Bronchial epithelial cell (primary cell): ENCODE data around the gene LSM4. TPM values are rescaled to one million over a fixed set of nuclear protein-coding genes. Genes with fewer than 3 reads are reported as not detected.
"Not testable (repeated sequence)": the region's sequence is repeated elsewhere in the genome, so short reads cannot be mapped to it uniquely, and the experiment has no call there.

Experiments used
- DNase-seq: peaks from one replicate; pipeline ENCODE4 v3.0.0-alpha.2; 2010; ENCODE audit warnings: low read depth
- FAIRE-seq: peaks from 2 replicates; lab custom pipeline; 2011; peaks lifted over from hg19 to GRCh38; lab: Jason Lieb, UNC
- H3K27me3 ChIP-seq: 2 replicates; pipeline ENCODE4 v1.5.1; 2011; ENCODE audit warnings: low read length; ENCODE audit not compliant: control insufficient read depth, insufficient read depth
- H3K36me3 ChIP-seq: 2 replicates; pipeline ENCODE4 v1.5.1; 2011; ENCODE audit warnings: low read length; ENCODE audit not compliant: control insufficient read depth, insufficient read depth
- H3K4me3 ChIP-seq: 2 replicates; pipeline ENCODE4 v1.5.1; 2011; ENCODE audit warnings: mild to moderate bottlenecking, low read depth, low read length, control low read depth
- CTCF ChIP-seq: IDR thresholded peaks from 2 replicates; pipeline ENCODE4 v1.5.1; 2011; ENCODE audit warnings: mild to moderate bottlenecking, moderate library complexity, low read length, control low read depth, inconsistent platforms; ENCODE audit not compliant: insufficient read depth, severe bottlenecking
- total RNA-seq: library from RNA; depleted of rRNA; stranded (reverse); fragments of >200 nt; gene quantifications from 2 replicates; pipeline ENCODE4 v1.2.1, GENCODE V29; 2014

LSM4 gene
- total RNA-seq, 1 donor from 2014 or later, result 208 TPM

DNA sequence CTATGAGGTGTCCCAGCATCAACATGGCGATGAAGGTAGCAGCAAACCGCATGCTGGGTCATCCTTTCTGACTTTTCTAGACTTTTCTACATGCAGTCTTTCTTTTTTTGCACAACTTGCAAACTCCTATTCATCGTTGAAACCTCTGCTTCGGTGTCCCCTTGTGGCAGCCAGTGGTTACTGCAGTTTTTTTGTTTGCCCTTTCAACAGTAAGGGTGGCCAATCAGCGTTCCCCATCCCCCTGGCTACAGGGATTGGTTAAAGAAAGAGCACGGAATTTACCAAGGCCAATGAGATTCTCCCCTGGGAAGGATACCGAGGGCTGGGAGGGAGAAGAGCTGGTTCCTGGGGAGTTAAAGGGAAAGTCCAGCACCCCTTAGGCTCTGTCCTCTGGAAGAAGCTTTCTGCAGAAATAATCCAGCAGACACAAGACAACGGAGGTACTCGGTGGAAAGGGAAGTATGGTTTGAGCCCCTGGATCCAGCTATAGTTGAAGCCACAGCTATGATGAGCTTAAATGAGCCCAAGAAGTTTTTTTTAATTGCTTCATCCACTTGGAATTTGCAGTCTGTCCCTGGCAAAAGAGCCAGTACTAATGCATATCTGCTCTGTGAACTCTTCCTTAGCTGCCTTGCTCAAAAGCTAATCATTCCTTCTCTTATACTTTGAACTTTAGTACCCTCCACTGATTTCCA lies 5.6 kb upstream of the LSM4 start:
- H3K4me3 ChIP-seq, result no peak overlapping the region
- DNase-seq (peak; percentile 96), FAIRE-seq (peak; percentile 32)
- peak; percentile 84 for TF ChIP-seq CTCF
- H3K27me3 ChIP-seq, result no peaks in the 10 kb centered on the region
- no peaks in the 10 kb centered on the region for H3K36me3 ChIP-seq

DNA sequence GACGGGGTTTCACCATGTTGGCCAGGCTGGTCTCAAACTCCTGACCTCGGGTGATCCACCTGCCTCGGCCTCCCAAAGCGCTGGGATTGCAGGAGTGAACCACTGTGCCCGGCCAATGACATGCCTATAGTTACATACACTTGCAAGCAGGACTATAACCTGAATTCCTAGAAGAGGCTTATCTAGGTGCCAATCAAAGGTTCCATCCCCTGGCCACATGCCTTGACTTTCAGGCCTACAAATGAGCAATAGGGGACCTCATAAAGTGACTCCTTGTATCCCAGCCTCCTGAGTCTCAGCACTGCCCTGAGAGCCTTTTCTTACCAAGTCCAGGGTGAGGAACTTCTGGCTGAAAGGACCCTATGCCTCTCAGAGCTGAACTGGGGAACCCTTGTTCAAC lies 3.9 kb upstream of the LSM4 start:
- Histone ChIP-seq H3K36me3 (no peaks in the 10 kb centered on the region), H3K27me3 (no peaks in the 10 kb centered on the region), H3K4me3 (no peak overlapping the region)
- FAIRE-seq (no peak), DNase-seq (no peak)
- TF ChIP-seq CTCF, result no peak

DNA sequence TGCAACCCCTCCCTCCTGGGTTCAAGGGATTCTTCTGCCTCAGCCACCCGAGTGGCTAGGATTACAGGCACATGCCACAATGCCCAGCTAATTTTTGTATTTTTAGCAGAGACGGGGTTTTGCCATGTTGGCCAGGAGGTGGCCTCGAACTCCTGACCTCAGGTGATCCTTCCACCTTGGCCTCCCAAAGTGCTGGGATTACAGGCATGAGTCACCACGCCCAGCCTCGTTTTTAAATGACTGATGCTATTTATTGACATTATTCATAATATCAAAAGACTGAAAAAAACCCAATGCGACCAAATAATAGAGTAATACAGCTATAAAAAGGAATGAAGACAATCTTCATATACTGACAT lies 1.5 kb upstream of the LSM4 start:
- not testable (repeated sequence) for H3K27me3 ChIP-seq, H3K36me3 ChIP-seq, H3K4me3 ChIP-seq, DNase-seq, FAIRE-seq

GRCh38 chr19:18322318-18322758 lies 538 bp downstream of the LSM4 start:
- DNase-seq, result peak; percentile 55
- FAIRE-seq, result no peak
- Histone ChIP-seq H3K36me3 (peaks cover 1% of the 10 kb centered on the region), H3K27me3 (no peaks in the 10 kb centered on the region), H3K4me3 (peak overlapping the region; percentile 58)
- peak; percentile 16 for TF ChIP-seq CTCF

GRCh38 chr19:18321734-18322102 lies 1.2 kb downstream of the LSM4 start:
- no peak for TF ChIP-seq CTCF
- Histone ChIP-seq H3K27me3 (no peaks in the 10 kb centered on the region), H3K36me3 (peaks cover 1% of the 10 kb centered on the region), H3K4me3 (no peak overlapping the region)
- no peak for FAIRE-seq
- no peak for DNase-seq

DNA sequence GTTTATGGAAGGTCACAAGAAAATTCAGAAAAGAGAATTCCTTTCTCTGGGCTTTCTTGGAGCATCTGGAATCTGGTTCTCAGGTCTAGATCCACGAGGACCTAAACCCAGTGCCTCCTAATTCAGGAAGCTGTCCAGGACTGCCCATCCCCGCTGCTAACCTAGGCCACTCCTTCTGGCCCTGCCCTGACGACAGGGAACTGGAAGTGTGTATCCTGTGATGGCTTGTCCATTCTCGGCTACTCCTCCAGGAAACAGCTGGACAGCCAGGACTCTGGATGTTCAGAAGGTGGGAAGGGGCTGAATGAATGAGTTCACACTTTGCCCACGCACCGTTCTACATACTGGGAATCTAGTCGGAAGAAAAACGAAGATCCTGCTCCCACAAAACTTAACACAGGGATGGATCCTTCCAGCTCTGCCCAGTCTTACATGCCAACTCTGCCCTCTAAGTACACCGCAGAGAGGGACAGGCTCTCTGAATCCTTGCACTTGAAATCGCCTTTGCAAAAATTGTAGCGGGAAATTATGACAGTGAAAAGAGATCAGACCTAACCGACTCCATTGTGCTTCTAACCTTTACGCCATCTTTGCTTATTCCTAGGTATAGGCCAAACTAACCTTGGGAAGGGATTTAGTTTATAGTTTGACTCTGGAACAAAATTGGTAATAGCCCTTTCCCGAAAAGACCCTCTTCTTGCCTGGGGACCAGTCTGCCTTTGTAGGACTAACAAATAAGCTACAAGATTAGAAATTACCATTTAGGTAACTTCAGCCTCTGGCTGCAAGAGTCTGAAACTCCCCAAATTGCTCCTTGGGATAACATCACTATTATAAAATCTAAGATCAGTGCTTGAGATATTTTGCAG lies 1.8 kb downstream of the LSM4 start:
- FAIRE-seq (no peak), DNase-seq (no peak)
- H3K27me3 ChIP-seq, result no peaks in the 10 kb centered on the region
- no peak for TF ChIP-seq CTCF
- peaks cover 1% of the 10 kb centered on the region for H3K36me3 ChIP-seq
- no peak overlapping the region for H3K4me3 ChIP-seq
